HS-5 (cell line): ENCODE data around the gene APOBEC3B.
"Not testable (repeated sequence)": the region's sequence is repeated elsewhere in the genome, so short reads cannot be mapped to it uniquely, and the experiment has no call there.

Experiments
- DNase-seq: peaks from one replicate; pipeline ENCODE4 v3.0.0-alpha.2; 2012; ENCODE audit warnings: low read depth

Gene APOBEC3B

DNA sequence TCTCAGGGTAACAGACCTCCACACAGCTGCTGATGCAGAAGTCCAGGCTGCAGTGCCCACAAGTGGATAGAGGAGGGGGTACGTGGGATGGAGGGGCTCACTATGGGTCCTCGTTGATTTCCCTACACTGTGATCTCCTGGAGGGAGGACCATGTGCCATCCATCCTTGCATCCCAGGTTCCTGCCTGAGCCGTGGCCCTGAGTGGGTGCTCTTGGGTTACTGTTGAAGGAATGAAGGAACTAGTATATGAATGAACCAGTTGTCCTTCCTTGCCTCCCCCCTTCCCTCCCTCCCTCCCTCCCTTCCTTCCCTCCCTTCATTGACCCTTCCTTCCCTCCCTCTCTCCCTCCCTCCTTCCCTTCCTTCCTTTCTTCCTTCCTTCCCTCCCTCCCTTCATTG, 15.4 kb downstream of the APOBEC3B start:
- DNase-seq, result no peak

- peak; percentile 73 for DNase-seq
Measured at GRCh38 chr22:39003165-39003638, 21.1 kb downstream of the APOBEC3B start.

DNA sequence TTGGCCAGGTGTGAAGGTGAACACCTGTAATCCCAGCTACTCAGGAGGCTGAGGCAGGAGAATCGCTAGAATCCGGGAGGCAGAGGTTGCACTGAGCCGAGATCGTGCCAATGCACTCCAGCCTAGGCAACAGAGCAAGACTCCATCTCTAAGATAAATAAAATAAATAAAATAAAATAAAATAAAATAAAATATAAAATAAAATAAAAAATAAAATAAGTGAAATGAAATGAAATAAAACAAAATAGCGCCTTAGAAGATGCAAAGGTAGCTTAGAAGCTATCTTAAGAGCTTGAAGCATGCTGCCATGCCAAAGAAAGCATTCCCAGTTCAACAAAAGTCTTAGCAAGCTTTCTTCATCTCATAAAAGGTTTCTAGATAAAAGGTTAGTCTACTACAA, 25.0 kb downstream of the APOBEC3B start:
- no peak for DNase-seq

GRCh38 chr22:39008271-39008850, 26.2 kb downstream of the APOBEC3B start:
- not testable (repeated sequence) for DNase-seq

DNA sequence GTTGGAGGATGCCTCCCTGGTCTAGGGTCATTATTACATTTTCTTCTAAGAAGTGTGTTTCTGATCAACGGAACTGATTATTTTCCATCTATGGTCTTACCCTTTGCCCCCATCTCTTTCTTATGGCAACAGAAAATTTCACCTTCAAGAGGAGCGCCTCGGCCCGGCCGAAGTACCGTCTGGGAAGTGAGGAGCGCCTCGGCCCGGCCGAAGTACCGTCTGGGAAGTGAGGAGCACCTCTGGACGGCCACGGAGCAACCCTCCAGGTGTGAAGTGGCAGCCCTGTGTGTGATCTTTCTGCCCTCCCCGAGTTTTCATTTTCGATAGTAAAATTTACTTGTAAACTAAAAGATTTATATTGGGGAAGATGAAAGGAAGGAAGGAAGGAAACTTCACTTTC, 28.8 kb downstream of the APOBEC3B start:
- no peak for DNase-seq

DNA sequence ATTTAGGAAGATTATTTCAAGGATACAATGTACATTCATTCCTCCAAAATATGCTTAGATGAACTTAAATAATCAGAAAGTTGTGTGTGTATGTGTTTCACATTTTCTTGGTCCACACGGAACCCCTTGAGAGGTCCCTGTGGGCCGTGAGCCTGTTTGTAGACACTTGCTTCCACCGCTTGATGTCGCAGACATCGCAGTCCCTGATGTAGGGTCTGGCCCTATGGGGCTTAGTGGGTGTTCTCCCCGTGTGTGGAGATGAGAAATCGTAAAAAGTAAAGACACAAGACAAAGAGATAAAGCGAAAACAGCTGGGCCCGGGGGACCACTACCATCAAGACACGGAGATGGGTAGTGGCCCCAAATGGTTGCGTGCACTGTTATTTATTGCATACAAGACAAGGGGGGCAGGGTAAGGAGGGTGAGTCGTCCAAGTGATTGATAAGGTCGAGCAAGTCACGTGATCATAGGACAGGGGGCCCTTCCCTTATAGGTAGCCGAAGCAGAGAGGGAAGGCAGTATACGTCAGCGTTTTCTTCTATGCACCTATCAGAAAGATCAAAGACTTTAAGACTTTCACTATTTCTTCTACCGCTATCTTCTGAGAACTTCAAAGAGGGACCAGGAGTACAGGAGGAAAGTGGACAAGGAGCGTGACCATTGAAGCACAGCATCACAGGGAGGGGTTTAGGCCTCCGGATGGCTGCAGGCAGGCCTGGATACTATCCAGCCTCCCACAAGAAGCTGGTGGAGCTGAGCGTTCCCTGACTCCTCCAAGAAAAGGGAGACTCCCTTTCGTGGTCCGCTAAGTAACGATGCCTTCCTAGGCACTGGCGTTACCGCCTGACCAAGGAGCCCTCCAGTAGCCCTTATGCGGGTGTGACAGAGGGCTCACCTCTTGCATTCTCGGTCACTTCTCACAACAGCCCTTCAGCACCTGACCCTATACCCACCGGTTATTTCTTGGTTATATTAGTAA, 30.7 kb downstream of the APOBEC3B start:
- DNase-seq, result no peak

DNA sequence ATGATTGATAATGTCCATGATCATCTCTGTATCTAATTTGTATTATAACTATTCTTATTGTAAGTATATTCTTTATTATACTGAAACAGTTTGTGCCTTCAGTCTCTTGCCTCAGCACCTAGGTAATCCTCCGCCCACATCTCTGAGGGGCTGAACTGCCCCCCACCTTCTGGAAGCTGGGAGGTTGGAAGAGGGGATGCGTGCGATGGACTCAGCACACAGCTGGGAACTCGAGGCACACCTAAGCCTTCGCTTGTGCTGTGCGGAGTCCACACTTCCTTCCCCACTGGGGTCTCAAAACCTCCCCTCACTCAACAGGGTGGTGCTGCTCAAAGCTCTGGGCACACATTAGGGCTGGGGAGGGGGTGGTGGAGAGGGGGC, 31.4 kb downstream of the APOBEC3B start:
- not testable (repeated sequence) for DNase-seq

DNA sequence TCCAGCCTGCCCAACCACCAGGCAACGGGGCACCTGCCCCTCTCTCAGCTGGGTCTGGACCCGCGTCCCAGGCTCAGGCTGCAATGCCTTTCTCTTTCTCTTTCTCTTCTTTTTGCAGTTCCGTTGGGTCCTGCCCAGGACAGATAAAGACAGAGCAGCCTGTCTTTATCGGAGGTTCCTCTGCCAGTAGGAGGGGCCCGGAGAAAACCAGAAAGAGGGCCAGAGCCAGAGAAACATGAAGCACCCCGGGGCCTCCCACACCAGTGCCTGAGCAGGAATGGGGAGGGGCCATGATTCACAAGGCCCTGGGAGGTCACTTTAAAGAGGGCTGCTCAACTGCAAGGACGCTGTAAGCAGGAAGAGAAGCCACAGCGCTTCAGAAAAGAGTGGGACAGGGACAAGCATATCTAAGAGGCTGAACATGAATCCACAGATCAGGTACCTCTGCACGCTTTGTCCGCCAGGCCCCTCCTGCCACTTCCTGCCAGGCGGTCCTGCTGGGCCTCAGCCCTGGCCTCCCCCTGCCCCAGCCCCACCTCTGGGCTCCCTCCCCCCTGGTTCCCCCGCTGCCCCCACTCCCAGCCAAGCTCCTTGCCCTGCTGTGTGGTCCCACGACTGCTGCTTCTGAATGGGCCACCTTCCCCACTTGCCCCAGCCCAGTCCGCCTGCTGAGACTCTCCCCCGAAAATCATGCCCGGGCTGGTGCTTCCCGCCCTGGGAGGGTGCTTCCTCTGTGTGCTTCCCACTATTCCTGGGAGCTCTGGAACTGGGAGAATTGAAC, 32.0 kb downstream of the APOBEC3B start, which contains the start of gene APOBEC3C:
Gene APOBEC3C (plus strand): TSS at position 316 of the 781 bp plus-strand sequence. CDS start 106 bp downstream, at position 422.
- DNase-seq, result peak; percentile 67

- DNase-seq, result not testable (repeated sequence)
Measured at GRCh38 chr22:39014723-39015121, 32.6 kb downstream of the APOBEC3B start.

DNA sequence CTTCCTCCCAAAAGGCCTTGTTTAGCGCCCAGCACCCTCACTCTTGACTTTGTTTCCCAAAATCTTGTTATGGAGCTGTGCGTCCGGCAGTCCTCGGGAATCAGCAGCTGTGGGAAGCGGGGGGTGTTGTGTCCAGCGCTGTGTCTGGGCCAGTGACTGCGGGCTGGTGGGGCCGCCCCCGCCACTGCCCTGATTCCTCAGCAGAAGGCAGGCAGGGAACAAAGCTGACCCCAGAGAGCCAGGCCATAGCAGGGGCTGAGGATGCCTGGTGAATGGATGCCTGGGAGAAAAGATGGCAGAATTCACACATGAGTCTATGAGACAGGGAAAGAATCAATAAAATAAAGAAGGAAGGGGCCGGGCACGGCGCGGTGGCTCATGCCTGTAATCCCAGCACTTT, 34.4 kb downstream of the APOBEC3B start:
- no peak for DNase-seq

GRCh38 chr22:39017596-39018365, 35.6 kb downstream of the APOBEC3B start:
- no peak for DNase-seq

DNA sequence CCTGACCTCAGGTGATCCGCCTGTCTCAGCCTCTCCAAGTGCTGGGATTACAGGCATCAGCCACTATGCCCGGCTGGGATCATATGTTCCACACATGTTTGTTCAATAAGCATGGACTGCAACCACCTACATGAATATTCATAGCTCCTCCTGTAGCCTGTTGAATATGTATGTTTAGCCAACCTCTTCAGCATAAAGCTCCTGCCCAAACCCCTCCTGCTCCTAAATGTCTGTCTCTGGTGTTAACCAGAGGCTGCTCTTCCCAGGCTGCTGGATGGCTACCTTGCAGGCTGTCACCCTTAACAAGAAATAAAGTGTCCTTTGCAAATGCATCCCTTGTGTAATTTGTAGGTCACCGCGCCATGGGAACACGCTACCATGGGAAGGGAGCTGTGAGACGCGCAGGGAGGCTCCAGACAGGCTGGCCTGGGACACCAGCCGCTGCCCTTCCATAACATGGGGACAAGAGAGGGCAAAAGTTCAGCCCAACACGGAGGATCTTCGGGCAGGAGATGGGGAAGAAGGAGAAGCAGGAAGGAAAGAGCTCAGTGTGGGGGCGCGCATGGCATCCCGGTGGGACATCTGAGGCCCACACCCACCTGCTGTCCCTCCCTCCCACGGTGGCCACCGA, 38.0 kb downstream of the APOBEC3B start:
- not testable (repeated sequence) for DNase-seq

DNA sequence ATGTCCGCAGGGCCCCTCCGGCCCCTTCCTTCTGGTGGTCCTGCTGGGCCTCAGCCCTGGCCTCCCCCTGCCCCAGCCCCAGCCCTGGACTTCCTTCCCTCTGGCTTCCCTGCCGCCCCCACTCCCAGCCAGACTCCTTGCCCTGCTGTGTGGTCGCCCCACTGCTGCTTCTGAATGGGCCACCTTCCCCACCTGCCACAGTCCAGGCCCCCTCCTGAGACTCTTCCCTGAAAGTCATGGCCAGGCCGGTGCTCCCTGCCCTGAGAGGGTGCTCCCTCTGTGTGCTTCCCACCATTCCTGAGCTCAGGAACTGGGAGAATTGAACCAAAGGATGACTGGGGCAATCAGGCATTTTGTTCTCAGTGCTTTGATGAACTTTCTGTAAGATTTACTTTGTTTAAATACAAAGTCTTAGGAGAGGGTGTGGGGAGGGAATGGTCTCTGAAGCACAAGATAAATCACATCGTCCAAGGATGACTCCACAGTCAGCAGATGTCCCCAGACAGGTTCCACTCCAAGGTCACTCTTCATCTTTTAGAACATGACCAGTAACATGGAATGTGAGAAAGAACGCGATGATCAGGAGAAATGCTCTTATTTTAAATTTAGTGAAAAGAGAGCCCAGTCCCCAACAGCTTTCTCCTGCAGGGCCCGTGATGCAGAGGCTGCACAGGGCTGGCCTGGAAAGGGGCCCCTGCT, 39.6 kb downstream of the APOBEC3B start:
- no peak for DNase-seq

DNA sequence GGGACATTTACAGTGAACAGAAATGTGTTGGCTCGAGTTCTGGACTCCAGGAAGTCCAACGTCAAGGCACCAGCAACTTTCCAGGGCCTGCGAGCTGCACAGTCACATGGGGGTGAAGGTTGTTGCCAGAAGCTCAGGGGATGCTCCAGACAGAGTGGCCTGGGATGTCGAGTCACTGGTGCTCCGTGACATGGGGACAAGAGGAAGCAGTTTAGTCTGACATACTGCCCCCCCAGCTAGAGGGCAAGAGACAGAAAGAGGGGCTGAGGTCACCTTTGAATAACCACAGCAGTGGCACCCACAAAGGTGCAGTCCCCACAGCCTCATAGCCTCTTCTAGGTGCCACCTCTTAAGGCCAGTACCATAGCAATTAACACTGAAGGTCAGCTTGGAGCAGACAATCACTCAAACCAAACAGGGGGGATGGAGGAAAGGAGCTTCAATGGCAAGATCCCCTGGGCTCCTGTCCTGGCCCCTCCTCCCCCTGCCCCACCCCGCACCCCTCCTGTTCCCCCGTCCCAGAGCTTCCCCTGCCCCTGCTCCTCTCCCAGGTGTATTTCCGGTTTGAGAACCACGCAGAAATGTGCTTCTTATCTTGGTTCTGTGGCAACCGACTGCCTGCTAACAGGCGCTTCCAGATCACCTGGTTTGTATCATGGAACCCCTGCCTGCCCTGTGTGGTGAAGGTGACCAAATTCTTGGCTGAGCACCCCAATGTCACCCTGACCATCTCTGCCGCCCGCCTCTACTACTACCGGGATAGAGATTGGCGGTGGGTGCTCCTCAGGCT, 42.6 kb downstream of the APOBEC3B start:
- DNase-seq, result no peak

- DNase-seq, result no peak
Measured at GRCh38 chr22:39026509-39027150, 44.5 kb downstream of the APOBEC3B start.

GRCh38 chr22:39027717-39028116, 45.6 kb downstream of the APOBEC3B start:
- no peak for DNase-seq

GRCh38 chr22:39028281-39028680, 46.1 kb downstream of the APOBEC3B start:
- no peak for DNase-seq

DNA sequence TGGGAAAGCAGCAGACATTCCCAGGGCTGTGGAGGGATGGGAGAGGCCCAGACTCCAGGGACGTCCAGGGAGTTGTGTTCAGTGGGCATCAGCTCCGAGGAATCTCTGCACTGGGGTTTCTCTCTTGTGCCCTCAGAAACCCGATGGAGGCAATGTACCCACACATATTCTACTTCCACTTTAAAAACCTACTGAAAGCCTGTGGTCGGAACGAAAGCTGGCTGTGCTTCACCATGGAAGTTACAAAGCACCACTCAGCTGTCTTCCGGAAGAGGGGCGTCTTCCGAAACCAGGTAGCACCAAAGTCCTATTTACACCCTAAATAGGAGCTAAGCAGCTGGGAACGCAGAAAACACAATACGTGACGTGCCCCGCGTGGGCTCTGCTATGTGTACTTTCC, 47.1 kb downstream of the APOBEC3B start:
- no peak for DNase-seq

DNA sequence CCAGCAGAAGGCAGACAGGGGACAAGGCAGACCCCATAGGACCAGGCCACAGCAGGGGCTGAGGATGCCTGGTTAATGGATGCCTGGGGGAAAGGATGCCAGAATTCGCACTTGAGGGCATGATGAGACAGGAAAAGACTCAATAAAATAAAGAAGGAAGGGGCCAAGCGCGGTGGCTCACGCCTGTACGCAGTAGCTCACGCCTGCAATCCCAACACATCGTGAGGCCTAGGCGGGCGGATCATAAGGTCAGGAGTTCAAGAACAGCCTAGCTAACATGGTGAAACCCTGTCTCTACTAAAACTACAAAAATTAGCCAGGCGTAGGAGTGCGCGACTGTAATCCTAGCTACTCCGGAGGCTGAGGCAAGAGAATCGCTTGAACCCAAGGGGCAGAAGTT, 48.6 kb downstream of the APOBEC3B start:
- DNase-seq, result no peak
